HL-60 (cell line): Measurements from ENCODE around the gene ASIP.

ENCODE experiments used
- DNase-seq, 2 experiments: peaks; one replicate each; pipeline ENCODE4 v3.0.0-alpha.2; 2010 to 2020; ENCODE audit warnings: low read depth in 1 of 2, low spot score in 1 of 2
- H3K27ac ChIP-seq: fragments of 250-450 bp; sonication (Bioruptor Pico); replicated peaks from 2 replicates; pipeline ENCODE4 v1.5.1; 2020; ENCODE audit warnings: mild to moderate bottlenecking, moderate library complexity
- H3K27me3 ChIP-seq: fragments of 250-450 bp; sonication (Bioruptor Pico); 2 replicates; pipeline ENCODE4 v1.5.1; 2021; ENCODE audit warnings: mild to moderate bottlenecking, moderate library complexity; ENCODE audit not compliant: insufficient read depth, poor library complexity, severe bottlenecking
- H3K4me3 ChIP-seq: replicated peaks from 2 replicates; pipeline ENCODE4 v1.5.1; 2011; ENCODE audit warnings: mild to moderate bottlenecking, control low read depth, low read length; ENCODE audit not compliant: insufficient read depth
- GABPA ChIP-seq: IDR thresholded peaks from 2 replicates; pipeline ENCODE4 v1.6.1; 2012; ENCODE audit warnings: low read depth
- POLR2AphosphoS5 ChIP-seq: IDR thresholded peaks from 2 replicates; pipeline ENCODE4 v1.6.1; 2012; ENCODE audit warnings: low read depth
- SPI1 ChIP-seq: IDR thresholded peaks from 2 replicates; pipeline ENCODE4 v1.6.1; 2012; ENCODE audit warnings: low read depth, mild to moderate bottlenecking, borderline replicate concordance
- TF ChIP-seq, protein P1 (sequence below): IDR thresholded peaks from one replicate; pipeline ENCODE4 v1.5.1; 2011; ENCODE audit warnings: low read length, control low read depth, inconsistent platforms; ENCODE audit not compliant: insufficient read depth
- TF ChIP-seq, protein P2 (sequence below): IDR thresholded peaks from 2 replicates; pipeline ENCODE4 v1.6.1; 2012; ENCODE audit warnings: low read depth; ENCODE audit not compliant: insufficient replicate concordance

ASIP gene

DNA sequence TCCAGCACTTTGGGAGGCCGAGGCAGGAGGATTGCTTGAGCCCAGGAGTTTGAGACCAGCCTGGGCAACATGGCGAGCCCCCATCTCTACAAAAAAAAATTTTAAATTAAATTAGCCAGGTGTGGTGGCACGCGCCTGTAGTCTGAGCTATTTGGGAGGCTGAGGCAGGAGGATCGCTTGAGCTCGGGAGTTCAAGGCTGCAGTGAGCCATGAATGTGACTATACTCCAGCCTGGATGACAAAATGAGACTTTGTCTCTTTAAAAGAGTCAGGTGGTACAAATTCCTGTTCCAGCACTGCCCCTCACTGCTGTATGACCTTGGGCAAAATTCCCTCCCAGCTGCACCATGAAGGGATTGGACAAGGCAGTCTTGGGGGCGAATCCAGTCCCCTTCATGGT, 33.5 kb downstream of the ASIP start:
- DNase-seq = no peak
- Histone ChIP-seq H3K4me3 (no peak overlapping the region), H3K27ac (no peak overlapping the region), H3K27me3 (no peaks in the 10 kb centered on the region)
- TF ChIP-seq GABPA (no peak), POLR2AphosphoS5 (no peak), SPI1 (no peak)
- TF ChIP-seq, protein P1, sequence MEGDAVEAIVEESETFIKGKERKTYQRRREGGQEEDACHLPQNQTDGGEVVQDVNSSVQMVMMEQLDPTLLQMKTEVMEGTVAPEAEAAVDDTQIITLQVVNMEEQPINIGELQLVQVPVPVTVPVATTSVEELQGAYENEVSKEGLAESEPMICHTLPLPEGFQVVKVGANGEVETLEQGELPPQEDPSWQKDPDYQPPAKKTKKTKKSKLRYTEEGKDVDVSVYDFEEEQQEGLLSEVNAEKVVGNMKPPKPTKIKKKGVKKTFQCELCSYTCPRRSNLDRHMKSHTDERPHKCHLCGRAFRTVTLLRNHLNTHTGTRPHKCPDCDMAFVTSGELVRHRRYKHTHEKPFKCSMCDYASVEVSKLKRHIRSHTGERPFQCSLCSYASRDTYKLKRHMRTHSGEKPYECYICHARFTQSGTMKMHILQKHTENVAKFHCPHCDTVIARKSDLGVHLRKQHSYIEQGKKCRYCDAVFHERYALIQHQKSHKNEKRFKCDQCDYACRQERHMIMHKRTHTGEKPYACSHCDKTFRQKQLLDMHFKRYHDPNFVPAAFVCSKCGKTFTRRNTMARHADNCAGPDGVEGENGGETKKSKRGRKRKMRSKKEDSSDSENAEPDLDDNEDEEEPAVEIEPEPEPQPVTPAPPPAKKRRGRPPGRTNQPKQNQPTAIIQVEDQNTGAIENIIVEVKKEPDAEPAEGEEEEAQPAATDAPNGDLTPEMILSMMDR = no peak
- TF ChIP-seq, protein P2, sequence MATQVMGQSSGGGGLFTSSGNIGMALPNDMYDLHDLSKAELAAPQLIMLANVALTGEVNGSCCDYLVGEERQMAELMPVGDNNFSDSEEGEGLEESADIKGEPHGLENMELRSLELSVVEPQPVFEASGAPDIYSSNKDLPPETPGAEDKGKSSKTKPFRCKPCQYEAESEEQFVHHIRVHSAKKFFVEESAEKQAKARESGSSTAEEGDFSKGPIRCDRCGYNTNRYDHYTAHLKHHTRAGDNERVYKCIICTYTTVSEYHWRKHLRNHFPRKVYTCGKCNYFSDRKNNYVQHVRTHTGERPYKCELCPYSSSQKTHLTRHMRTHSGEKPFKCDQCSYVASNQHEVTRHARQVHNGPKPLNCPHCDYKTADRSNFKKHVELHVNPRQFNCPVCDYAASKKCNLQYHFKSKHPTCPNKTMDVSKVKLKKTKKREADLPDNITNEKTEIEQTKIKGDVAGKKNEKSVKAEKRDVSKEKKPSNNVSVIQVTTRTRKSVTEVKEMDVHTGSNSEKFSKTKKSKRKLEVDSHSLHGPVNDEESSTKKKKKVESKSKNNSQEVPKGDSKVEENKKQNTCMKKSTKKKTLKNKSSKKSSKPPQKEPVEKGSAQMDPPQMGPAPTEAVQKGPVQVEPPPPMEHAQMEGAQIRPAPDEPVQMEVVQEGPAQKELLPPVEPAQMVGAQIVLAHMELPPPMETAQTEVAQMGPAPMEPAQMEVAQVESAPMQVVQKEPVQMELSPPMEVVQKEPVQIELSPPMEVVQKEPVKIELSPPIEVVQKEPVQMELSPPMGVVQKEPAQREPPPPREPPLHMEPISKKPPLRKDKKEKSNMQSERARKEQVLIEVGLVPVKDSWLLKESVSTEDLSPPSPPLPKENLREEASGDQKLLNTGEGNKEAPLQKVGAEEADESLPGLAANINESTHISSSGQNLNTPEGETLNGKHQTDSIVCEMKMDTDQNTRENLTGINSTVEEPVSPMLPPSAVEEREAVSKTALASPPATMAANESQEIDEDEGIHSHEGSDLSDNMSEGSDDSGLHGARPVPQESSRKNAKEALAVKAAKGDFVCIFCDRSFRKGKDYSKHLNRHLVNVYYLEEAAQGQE = no peak

DNA sequence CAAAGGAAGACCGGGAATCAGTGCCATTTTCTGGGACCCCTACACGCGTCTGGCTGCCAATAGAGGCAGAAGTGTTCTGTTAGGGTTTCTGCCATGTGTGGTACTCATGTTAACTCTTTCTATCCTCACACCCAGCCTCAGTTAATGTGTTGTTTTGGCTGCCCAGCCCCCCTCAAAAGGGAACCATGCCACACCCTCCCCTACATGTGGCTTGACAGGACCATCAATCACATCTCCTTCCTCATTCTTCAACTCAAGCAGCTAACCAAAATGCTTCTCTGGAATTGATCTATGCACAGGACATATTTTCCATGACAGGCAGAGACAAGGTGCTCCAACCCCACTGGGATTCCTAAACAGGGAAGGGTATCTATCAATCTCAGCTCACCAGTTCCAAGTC, 40.0 kb downstream of the ASIP start:
- TF ChIP-seq SPI1 (no peak), POLR2AphosphoS5 (no peak), GABPA (no peak)
- TF ChIP-seq, protein P1 = no peak
- TF ChIP-seq, protein P2 = no peak
- DNase-seq = no peak
- no peak overlapping the region for H3K4me3 ChIP-seq
- no peaks in the 10 kb centered on the region for H3K27me3 ChIP-seq
- no peak overlapping the region for H3K27ac ChIP-seq

DNA sequence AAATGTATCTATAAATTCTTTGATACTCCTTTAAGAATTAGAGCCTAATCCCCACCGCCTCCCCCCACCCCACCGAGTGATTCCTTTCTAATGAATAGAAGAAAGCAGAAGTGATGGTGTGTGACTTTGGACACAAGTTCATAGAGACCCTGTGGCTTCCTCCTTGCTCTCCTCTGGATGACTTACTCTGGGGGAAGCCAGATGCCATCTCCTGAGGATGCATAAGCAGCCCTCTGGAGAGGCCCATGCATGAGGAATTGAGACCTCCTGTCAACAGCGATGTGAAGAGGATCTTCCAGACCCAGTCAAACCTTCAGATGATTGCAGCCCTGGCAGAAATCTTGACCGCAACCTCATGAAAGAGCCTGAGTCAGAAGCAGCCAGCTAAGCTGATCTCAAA, 40.8 kb downstream of the ASIP start:
- Histone ChIP-seq H3K4me3 (no peak overlapping the region), H3K27me3 (no peaks in the 10 kb centered on the region), H3K27ac (no peak overlapping the region)
- no peak for TF ChIP-seq GABPA
- TF ChIP-seq, protein P2 = no peak
- no peak for TF ChIP-seq POLR2AphosphoS5
- TF ChIP-seq, protein P1 = no peak
- no peak for TF ChIP-seq SPI1
- DNase-seq = no peak
